HCT116 (cell line): ENCODE data around the gene CAMK2D. TPM values are rescaled to one million over a fixed set of nuclear protein-coding genes. Genes with fewer than 3 reads are reported as not detected.

Experiments used
- ATAC-seq: fragments of 200-7000 bp; cut with Tn5 transposase; 2 replicates; pipeline ENCODE4 v1.9.1; 2020; ENCODE audit warnings: mild to moderate bottlenecking, moderate library complexity
- BruUV-seq: library from RNA; stranded (reverse); fragments of 400-500 nt; replicated peaks from 2 replicates; lab custom pipeline; 2021; lab: Mats Ljungman, UMichigan
- CTCF ChIA-PET: fragments of 300-600 bp; sonication (Branson Sonifier 250); formaldehyde crosslinking; loops from one replicate; lab custom pipeline; 2021; ENCODE audit warnings: antibody characterized with exemption; lab: Charles Lee
- POLR2A ChIA-PET: fragments of 300-600, 350-600 bp; sonication (Branson Sonifier 250); formaldehyde crosslinking; loops from one replicate; lab custom pipeline; 2021; ENCODE audit warnings: antibody characterized with exemption; lab: Charles Lee
- RAD21 ChIA-PET, 2 experiments: fragments of 300-600 bp; sonication (Branson Sonifier 250); formaldehyde crosslinking; loops; one replicate each; lab custom pipeline; 2023; ENCODE audit warnings: low total read pairs in 2 of 2; ENCODE audit not compliant: uncharacterized antibody in 2 of 2, unreplicated experiment in 2 of 2, low non-redundant PET in 1 of 2; lab: Charles Lee
- DNase-seq: peaks from one replicate; pipeline ENCODE4 v3.0.0-alpha.2; 2010; ENCODE audit warnings: low read depth, low spot score
- H2AFZ ChIP-seq: fragments of 200-600 bp; shearing (Covaris generic), sonication (generic); 2 replicates; pipeline ENCODE4 v1.6.1; 2017; ENCODE audit warnings: low read depth, mixed run types, mixed read lengths, antibody characterized with exemption, low read length; ENCODE audit not compliant: poor library complexity, severe bottlenecking
- H3K27ac ChIP-seq: 2 replicates; pipeline ENCODE4 v1.5.1; 2012; ENCODE audit warnings: low read depth, low read length
- H3K27me3 ChIP-seq: fragments of 200-600 bp; sonication (generic); 2 replicates; pipeline ENCODE4 v1.6.1; 2016; ENCODE audit warnings: mixed run types, low read length, mixed read lengths; ENCODE audit not compliant: insufficient read depth
- H3K36me3 ChIP-seq, 2 experiments: fragments of 200-500 bp in 1 of 2; fragments of 200-600 bp in 1 of 2; sonication (Bioruptor generic) in 1 of 2; sonication (generic) in 1 of 2; 2 replicates each; pipeline versions ENCODE4 v1.5.1 to v1.6.1; 2014 to 2016; ENCODE audit warnings: low read length in 2 of 2, inconsistent platforms in 1 of 2, mixed read lengths in 1 of 2, mixed run types in 1 of 2; ENCODE audit not compliant: insufficient read depth in 2 of 2, control insufficient read depth in 1 of 2
- H3K4me1 ChIP-seq, 2 experiments: fragments of 200-600 bp in 1 of 2; sonication (generic) in 1 of 2; 2 replicates each; pipeline versions ENCODE4 v1.5.1 to v1.6.1; 2012 to 2017; ENCODE audit warnings: low read length in 2 of 2, inconsistent platforms in 1 of 2, mild to moderate bottlenecking in 1 of 2, mixed read lengths in 1 of 2, mixed run types in 1 of 2, moderate library complexity in 1 of 2; ENCODE audit not compliant: insufficient read depth in 2 of 2, control insufficient read depth in 1 of 2
- H3K4me2 ChIP-seq: fragments of 200-600 bp; sonication (generic); 2 replicates; pipeline ENCODE4 v1.6.1; 2017; ENCODE audit warnings: mixed run types, low read length, mixed read lengths
- H3K4me3 ChIP-seq, 2 experiments: fragments of 200-600 bp in 1 of 2; sonication (generic) in 1 of 2; replicated peaks in 1 of 2; 2 replicates each; pipeline ENCODE4 v1.5.1; 2011 to 2016; ENCODE audit warnings: low read length in 2 of 2, control low read depth in 1 of 2, low read depth in 1 of 2, mild to moderate bottlenecking in 1 of 2, mixed read lengths in 1 of 2, mixed run types in 1 of 2
- H3K79me2 ChIP-seq: fragments of 200-600 bp; sonication (generic); 2 replicates; pipeline ENCODE4 v1.6.1; 2017; ENCODE audit warnings: mild to moderate bottlenecking, mixed run types, low read length, moderate library complexity, mixed read lengths; ENCODE audit not compliant: insufficient read depth
- H3K9ac ChIP-seq: fragments of 200-600 bp; sonication (generic); 2 replicates; pipeline ENCODE4 v1.6.1; 2016; ENCODE audit warnings: low read length, mixed read lengths
- H3K9me2 ChIP-seq: fragments of 200-600 bp; sonication (generic), shearing (Covaris generic); 2 replicates; pipeline ENCODE4 v1.6.1; 2017; ENCODE audit warnings: mixed run types, mild to moderate bottlenecking, moderate library complexity; ENCODE audit not compliant: insufficient read depth
- H3K9me3 ChIP-seq, 2 experiments: fragments of 200-500 bp in 1 of 2; fragments of 200-600 bp in 1 of 2; sonication (Bioruptor generic) in 1 of 2; sonication (generic) in 1 of 2; 2 replicates each; pipeline ENCODE4 v1.6.1; 2014 to 2017; ENCODE audit warnings: low read length in 2 of 2, mixed read lengths in 2 of 2, inconsistent platforms in 1 of 2, low read depth in 1 of 2, mild to moderate bottlenecking in 1 of 2, mixed run types in 1 of 2, moderate library complexity in 1 of 2; ENCODE audit not compliant: control insufficient read depth in 1 of 2, insufficient read depth in 1 of 2
- H4K20me1 ChIP-seq: fragments of 200-600 bp; sonication (generic), shearing (Covaris generic); 2 replicates; pipeline ENCODE4 v1.6.1; 2017; ENCODE audit warnings: mixed run types, mild to moderate bottlenecking, moderate library complexity; ENCODE audit not compliant: insufficient read depth
- ATF3 ChIP-seq: IDR thresholded peaks from 2 replicates; pipeline ENCODE4 v1.6.1; 2012
- CBX3 ChIP-seq: IDR thresholded peaks from 2 replicates; pipeline ENCODE4 v1.6.1; 2012; ENCODE audit warnings: low read depth
- CEBPB ChIP-seq: IDR thresholded peaks from 2 replicates; pipeline ENCODE4 v1.6.1; 2012; ENCODE audit warnings: low read depth
- CTCF ChIP-seq, 3 experiments: fragments of 200-600 bp in 1 of 3; sonication (generic) in 1 of 3; IDR thresholded peaks in 2 of 3; conservative IDR thresholded peaks in 1 of 3; 2 replicates each; pipeline ENCODE4 v1.5.1; 2012 to 2017; ENCODE audit warnings: low read depth in 2 of 3, low read length in 2 of 3, antibody characterized with exemption in 1 of 3, borderline replicate concordance in 1 of 3, control low read depth in 1 of 3, mild to moderate bottlenecking in 1 of 3, mixed read lengths in 1 of 3, mixed run types in 1 of 3, moderate library complexity in 1 of 3; ENCODE audit not compliant: insufficient read depth in 1 of 3
- EGR1 ChIP-seq: IDR thresholded peaks from 2 replicates; pipeline ENCODE4 v1.6.1; 2012; ENCODE audit warnings: low read depth
- EZH2 ChIP-seq: fragments of 200-600 bp; sonication (generic); IDR thresholded peaks from 2 replicates; pipeline ENCODE4 v1.6.1; 2017; ENCODE audit warnings: antibody characterized with exemption, mixed run types
- POLR2A ChIP-seq: IDR thresholded peaks from 2 replicates; pipeline ENCODE4 v1.7.0; 2011; ENCODE audit warnings: borderline replicate concordance; ENCODE audit not compliant: insufficient read depth, insufficient read length; ENCODE audit errors: extremely low read depth
- RAD21 ChIP-seq: IDR thresholded peaks from 2 replicates; pipeline ENCODE4 v1.6.1; 2012; ENCODE audit warnings: low read depth, mild to moderate bottlenecking
- SIN3A ChIP-seq: IDR thresholded peaks from 2 replicates; pipeline ENCODE4 v1.6.1; 2012; ENCODE audit warnings: low read depth
- YY1 ChIP-seq: IDR thresholded peaks from 2 replicates; pipeline ENCODE4 v1.6.1; 2011; ENCODE audit warnings: low read length, low read depth, moderate library complexity, mild to moderate bottlenecking; ENCODE audit not compliant: insufficient replicate concordance; ENCODE audit errors: extremely low read depth
- ZBTB33 ChIP-seq: IDR thresholded peaks from 2 replicates; pipeline ENCODE4 v1.6.1; 2011; ENCODE audit warnings: mild to moderate bottlenecking, low read length, moderate library complexity; ENCODE audit not compliant: insufficient replicate concordance; ENCODE audit errors: extremely low read depth
- ZFX ChIP-seq: fragments of 450-650 bp; IDR thresholded peaks from 2 replicates; pipeline ENCODE4 v1.6.1; 2017
- ZNF274 ChIP-seq: fragments of 200-500 bp; sonication (Bioruptor generic); IDR thresholded peaks from 2 replicates; pipeline ENCODE4 v1.6.1; 2014; ENCODE audit warnings: mild to moderate bottlenecking, low read depth, low read length, inconsistent platforms
- intact Hi-C: fragments of 100-400 bp; cut with micrococcal nuclease; formaldehyde crosslinking; loops from 2 replicates; pipeline ENCODE4 v1.10.0; 2022
- total RNA-seq: library from RNA; stranded (reverse); gene quantifications from one replicate; pipeline ENCODE4 v1.2.1, GENCODE V29; 2021; ENCODE audit not compliant: unreplicated experiment
- TF ChIP-seq, protein P1 (sequence below): IDR thresholded peaks from 2 replicates; pipeline ENCODE4 v1.6.1; 2012; ENCODE audit warnings: low read depth

CAMK2D gene
- total RNA-seq, 1 experiment from 2014 or later: 67.0 TPM

DNA sequence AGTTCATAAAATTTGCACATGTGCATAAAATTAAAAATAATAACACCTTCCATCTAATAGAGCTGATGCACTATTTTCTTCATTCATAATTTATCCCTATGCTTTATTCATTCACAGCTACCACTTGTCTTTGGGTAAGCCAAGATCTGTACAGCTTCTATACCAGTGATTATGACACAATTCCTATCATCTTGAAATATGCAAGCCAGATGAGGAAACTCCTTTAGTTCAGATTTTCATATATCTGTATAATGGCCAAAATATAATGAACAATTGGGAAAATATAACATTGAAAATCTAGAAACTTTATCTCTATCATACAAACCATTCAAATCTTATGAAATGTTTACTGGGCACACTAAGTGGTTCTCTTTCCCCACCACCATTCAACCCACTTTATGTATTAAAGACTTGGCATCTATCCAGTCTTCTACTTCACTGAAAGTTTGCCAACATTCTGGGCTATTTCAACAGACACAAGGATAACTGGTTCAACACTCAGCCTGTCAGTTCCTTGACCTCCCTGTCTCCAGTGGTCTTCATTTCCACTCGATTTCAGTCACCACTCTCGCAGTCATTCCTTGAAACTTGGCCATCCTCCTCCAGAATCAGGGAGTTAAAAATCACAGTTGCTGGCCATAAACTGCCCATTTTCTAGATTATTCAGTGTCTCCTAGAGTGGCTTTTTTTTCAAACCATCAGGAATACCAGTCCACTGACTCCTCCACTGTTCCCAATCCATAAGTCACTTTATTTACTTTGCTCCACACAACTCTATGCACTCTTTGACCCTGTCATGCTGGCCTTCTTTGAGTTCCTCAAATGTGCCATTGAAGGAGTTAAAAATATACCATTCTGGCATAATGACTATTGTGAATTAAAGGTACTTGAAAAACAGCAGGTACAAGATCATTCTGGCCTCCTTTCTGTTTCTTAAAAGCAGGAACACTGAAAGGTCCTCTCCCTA lies 85.5 kb downstream of the CAMK2D start (continued):
- TF ChIP-seq, protein P1, sequence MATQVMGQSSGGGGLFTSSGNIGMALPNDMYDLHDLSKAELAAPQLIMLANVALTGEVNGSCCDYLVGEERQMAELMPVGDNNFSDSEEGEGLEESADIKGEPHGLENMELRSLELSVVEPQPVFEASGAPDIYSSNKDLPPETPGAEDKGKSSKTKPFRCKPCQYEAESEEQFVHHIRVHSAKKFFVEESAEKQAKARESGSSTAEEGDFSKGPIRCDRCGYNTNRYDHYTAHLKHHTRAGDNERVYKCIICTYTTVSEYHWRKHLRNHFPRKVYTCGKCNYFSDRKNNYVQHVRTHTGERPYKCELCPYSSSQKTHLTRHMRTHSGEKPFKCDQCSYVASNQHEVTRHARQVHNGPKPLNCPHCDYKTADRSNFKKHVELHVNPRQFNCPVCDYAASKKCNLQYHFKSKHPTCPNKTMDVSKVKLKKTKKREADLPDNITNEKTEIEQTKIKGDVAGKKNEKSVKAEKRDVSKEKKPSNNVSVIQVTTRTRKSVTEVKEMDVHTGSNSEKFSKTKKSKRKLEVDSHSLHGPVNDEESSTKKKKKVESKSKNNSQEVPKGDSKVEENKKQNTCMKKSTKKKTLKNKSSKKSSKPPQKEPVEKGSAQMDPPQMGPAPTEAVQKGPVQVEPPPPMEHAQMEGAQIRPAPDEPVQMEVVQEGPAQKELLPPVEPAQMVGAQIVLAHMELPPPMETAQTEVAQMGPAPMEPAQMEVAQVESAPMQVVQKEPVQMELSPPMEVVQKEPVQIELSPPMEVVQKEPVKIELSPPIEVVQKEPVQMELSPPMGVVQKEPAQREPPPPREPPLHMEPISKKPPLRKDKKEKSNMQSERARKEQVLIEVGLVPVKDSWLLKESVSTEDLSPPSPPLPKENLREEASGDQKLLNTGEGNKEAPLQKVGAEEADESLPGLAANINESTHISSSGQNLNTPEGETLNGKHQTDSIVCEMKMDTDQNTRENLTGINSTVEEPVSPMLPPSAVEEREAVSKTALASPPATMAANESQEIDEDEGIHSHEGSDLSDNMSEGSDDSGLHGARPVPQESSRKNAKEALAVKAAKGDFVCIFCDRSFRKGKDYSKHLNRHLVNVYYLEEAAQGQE: no peak
- TF ChIP-seq ATF3: no peak
- TF ChIP-seq EZH2: no peak
- no peak for TF ChIP-seq EGR1
- no peak for TF ChIP-seq ZFX
- TF ChIP-seq CBX3: no peak
- TF ChIP-seq RAD21: no peak

- Histone ChIP-seq H3K79me2 (no peaks in the 10 kb centered on the region), H3K36me3 (no peaks in the 10 kb centered on the region), H3K27me3 (no peaks in the 10 kb centered on the region), H3K4me2 (no peak overlapping the region), H3K9me2 (no peaks in the 10 kb centered on the region), H3K9me3 (no peaks in the 10 kb centered on the region), H3K4me3 (no peak overlapping the region), H2AFZ (no peak overlapping the region), H3K9ac (no peak overlapping the region), H3K27ac (no peak overlapping the region), H3K4me1 (peaks cover 18 to 19% of the 10 kb centered on the region in 2 experiments; a peak in 3 of 4 replicates), H4K20me1 (no peaks in the 10 kb centered on the region)
- intact Hi-C loops: no loop called here
- ChIA-PET RAD21 (no interaction called here), POLR2A (interaction anchor here (1.2 kb wide), 1 partner anchor 303 kb away, joined by 4 read pairs; no protein-coding TSS in a partner anchor), CTCF (no interaction called here)
- no TSS peak for BruUV-seq
- DNase-seq (no peak), ATAC-seq (no peak)
- TF ChIP-seq EZH2 (no peak), CTCF (IDR thresholded peaks at IDR 0.05 in 2 of 3, conservative IDR thresholded peaks at IDR 0.05 in 1 of 3; ENCODE audit: borderline replicate concordance in 1 of 3, insufficient read depth in 1 of 3, low read depth in 2 of 3, low read length in 2 of 3) (no peak), YY1 (no peak), SIN3A (no peak), ZBTB33 (no peak), EGR1 (no peak), POLR2A (no peak), CEBPB (no peak), ZFX (no peak), ATF3 (no peak), ZNF274 (no peak)
Observed at GRCh38 chr4:113674733-113675132, 86.8 kb downstream of the CAMK2D start.
